Lower leg skin (tissue), 4 donors: ENCODE measurements around the gene CALN1. TPM values are rescaled to one million over a fixed set of nuclear protein-coding genes. Genes with fewer than 3 reads are reported as not detected.

Experiments
- DNase-seq, 2 donors: peaks; one replicate each; pipeline ENCODE4 v3.0.0-alpha.2; 2019; ENCODE audit warnings: low spot score in 2 of 2
- H3K4me3 ChIP-seq: fragments of 200-600 bp; sonication (generic); 2 replicates; pipeline ENCODE4 v1.5.1; 2017; ENCODE audit warnings: mild to moderate bottlenecking, low read depth; ENCODE audit not compliant: poor library complexity, severe bottlenecking
- POLR2A ChIP-seq, 2 donors: fragments of 450-650 bp; IDR thresholded peaks; one replicate each; pipeline ENCODE4 v1.6.1; 2016 to 2017; ENCODE audit warnings: antibody characterized with exemption in 2 of 2, mild to moderate bottlenecking in 1 of 2, moderate library complexity in 1 of 2
- WGBS, 2 donors: methylation state at CpG; one replicate each; pipeline ENCODE4 v1.1.5; 2018; 5-methylcytosine and 5-hydroxymethylcytosine counted together
- intact Hi-C: fragments of 100-400 bp; cut with DNase I; formaldehyde crosslinking; loops from one replicate; pipeline ENCODE4 v1.15.0; 2023; ENCODE audit warnings: low total_unique reads
- total RNA-seq, 4 donors: library from RNA; depleted of rRNA; stranded (reverse); fragments of >200 nt; gene quantifications; one replicate each; pipeline ENCODE4 v1.1.0, GENCODE V29; 2016
- TF ChIP-seq, protein P1 (sequence below), 3 donors: fragments of 450-650 bp; IDR thresholded peaks; one replicate each; pipeline ENCODE4 v1.5.1; 2016; ENCODE audit warnings: antibody characterized with exemption in 3 of 3, mild to moderate bottlenecking in 3 of 3, moderate library complexity in 2 of 3

Gene CALN1
- total RNA-seq, 4 donors from 2014 or later: 2.3 to 11.2 (median 7.3) TPM

DNA sequence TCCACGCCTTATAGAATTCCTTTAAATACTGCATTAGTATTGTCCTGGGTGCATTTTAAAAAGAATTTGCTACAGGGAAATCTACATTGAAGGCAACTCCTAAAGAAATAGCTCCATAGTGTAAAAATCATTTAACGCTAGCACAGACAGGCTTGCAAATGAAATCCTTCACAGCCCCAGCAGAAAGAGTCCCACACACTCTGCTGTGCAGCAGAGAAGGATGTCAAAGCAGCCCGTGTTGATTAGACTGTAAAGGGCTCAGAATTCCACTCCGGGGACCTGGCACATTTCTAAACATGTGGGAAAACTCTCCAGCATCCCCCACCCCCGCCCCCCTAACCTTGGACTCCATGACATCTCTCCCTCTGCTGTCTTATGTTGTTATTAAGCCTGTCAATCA lies 176.8 kb downstream of the CALN1 start:
- intact Hi-C loops: no loop called here
- no peak overlapping the region for H3K4me3 ChIP-seq
- TF ChIP-seq, protein P1, sequence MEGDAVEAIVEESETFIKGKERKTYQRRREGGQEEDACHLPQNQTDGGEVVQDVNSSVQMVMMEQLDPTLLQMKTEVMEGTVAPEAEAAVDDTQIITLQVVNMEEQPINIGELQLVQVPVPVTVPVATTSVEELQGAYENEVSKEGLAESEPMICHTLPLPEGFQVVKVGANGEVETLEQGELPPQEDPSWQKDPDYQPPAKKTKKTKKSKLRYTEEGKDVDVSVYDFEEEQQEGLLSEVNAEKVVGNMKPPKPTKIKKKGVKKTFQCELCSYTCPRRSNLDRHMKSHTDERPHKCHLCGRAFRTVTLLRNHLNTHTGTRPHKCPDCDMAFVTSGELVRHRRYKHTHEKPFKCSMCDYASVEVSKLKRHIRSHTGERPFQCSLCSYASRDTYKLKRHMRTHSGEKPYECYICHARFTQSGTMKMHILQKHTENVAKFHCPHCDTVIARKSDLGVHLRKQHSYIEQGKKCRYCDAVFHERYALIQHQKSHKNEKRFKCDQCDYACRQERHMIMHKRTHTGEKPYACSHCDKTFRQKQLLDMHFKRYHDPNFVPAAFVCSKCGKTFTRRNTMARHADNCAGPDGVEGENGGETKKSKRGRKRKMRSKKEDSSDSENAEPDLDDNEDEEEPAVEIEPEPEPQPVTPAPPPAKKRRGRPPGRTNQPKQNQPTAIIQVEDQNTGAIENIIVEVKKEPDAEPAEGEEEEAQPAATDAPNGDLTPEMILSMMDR (IDR thresholded peaks at IDR 0.05): no peak
- TF ChIP-seq POLR2A (IDR thresholded peaks at IDR 0.05): no peak
- DNase-seq: no peak
- 66 to 80% methylated on average over 5 of the region's 5 CpGs for WGBS, 2 donors

DNA sequence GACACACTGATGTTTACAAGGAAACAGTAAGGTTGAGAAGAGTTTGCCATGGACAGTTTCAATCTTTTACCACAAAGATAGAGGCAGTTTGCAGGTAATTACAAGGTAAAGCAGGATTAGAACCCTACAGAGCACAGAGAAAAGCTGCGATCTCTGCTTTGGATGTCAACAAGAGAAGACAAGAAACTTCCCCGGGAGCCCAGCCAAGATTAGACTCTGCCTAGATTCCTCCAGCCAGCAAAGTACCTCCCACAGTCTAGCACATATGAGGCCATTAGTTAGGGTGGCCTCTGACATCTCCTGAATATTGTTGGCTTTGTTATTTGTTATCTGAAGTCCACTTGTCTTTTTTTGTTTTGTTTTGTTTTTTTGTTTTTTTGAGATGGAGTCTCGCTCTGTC lies 178.1 kb downstream of the CALN1 start:
- TF ChIP-seq, protein P1 (IDR thresholded peaks at IDR 0.05): no peak
- no peak for TF ChIP-seq POLR2A (IDR thresholded peaks at IDR 0.05)
- DNase-seq: no peak
- H3K4me3 ChIP-seq: no peak overlapping the region
- 47 to 72% methylated on average over 3 of the region's 3 CpGs for WGBS, 2 donors
- intact Hi-C loops: no loop called here

DNA sequence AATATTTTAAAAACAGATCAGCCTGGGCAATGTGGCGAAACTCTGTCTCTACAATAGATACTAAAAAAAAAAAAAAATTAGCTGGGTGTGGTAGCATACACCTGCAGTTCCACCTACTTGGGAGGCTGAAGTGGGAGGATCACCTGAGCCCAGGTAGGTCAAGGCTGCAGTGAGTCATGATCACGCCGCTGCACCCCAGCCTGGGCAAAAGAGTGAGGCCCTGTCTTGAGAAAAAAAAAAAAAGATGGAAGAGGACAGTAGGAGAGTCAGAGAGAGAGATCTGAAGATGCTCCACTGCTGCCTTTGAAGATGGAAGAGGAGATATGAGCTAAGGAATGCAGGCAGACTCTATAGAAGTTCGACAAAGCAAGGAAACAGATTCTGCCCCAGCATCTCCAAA lies 181.9 kb downstream of the CALN1 start:
- no peak for TF ChIP-seq POLR2A (IDR thresholded peaks at IDR 0.05)
- TF ChIP-seq, protein P1 (IDR thresholded peaks at IDR 0.05): no peak
- peak in 1 of 2 donors; percentile 13 for DNase-seq
- 51 to 53% methylated on average over 4 of the region's 4 CpGs for WGBS, 2 donors

DNA sequence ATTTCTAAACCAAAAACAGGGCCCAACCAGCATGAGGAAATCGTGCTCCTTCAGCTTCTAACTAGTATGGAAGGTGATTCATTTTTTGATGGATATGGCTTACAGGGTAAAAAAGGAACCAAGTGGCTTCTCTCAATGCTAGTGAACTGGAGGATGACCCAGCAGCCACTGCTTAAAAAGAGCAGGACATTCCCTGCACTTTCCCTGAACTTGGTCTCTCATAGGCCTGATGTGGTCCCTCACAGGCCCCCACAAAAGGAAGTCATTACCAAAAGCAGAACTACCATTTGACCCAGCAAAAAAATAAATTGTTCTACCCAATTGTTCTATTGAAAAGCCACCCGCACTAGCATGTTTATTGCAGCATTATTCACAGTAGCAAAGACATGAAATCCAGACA lies 188.8 kb downstream of the CALN1 start:
- no peak overlapping the region for H3K4me3 ChIP-seq
- no peak for TF ChIP-seq POLR2A (IDR thresholded peaks at IDR 0.05)
- TF ChIP-seq, protein P1 (IDR thresholded peaks at IDR 0.05): no peak
- DNase-seq: no peak
- intact Hi-C loops: no loop called here
- 75 to 77% methylated on average over 2 of the region's 2 CpGs for WGBS, 2 donors

More for the DNA sequence above, 181.9 kb downstream of the CALN1 start:
- H3K4me3 ChIP-seq: no peak overlapping the region
- intact Hi-C loops: no loop called here

DNA sequence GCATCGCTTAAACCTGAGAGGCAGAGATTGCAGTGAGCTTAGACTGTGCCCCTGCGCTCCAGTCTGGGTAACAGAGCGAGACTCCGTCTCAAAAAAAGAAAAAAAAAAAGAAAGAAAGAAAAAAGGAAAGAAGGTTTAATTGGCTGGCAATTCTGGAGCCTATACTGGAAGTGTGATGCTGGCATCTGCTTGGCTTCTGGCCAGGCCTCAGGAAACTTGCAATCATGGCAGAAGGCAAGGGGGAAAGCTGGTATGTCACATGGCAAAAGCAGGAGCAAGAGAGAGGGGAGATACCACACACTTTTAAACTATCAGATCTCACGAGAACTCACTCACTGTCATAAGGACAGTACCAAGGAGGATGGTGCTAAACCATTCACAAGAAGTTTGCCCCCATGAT lies 190.0 kb downstream of the CALN1 start:
- 88 to 91% methylated on average over 5 of the region's 5 CpGs for WGBS, 2 donors

DNA sequence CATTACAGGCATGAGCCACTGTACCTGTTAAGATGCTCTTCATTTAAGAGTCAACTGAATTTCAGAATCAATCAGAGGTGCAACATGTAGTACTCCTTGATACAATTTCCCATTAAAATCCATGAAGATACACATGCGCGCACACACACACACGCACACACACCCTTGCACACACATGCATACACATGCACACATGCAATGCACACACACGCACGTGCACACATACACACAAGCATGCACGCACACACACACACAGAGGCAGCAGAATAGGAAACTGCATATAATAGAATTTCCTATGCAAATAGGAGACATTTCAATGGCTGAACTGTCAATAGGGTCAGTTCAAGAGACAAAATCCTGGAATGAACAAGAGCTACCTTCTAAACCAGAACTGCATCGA lies 192.6 kb downstream of the CALN1 start:
- 93 to 95% methylated on average over 7 of the region's 7 CpGs for WGBS, 2 donors
- DNase-seq: peak in 1 of 2 donors; percentile 7
- intact Hi-C loops: no loop called here
- no peak overlapping the region for H3K4me3 ChIP-seq
- TF ChIP-seq, protein P1 (IDR thresholded peaks at IDR 0.05): no peak
- TF ChIP-seq POLR2A (IDR thresholded peaks at IDR 0.05): no peak

More for the DNA sequence above, 190.0 kb downstream of the CALN1 start:
- no peak overlapping the region for H3K4me3 ChIP-seq
- TF ChIP-seq, protein P1 (IDR thresholded peaks at IDR 0.05): no peak
- TF ChIP-seq POLR2A (IDR thresholded peaks at IDR 0.05): no peak
- DNase-seq: peak in 1 of 2 donors; percentile 17
- intact Hi-C loops: no loop called here
